Measurements from ENCODE around the gene GLIS1. TPM values are rescaled to one million over a fixed set of nuclear protein-coding genes. Genes with fewer than 3 reads are reported as not detected.

GLIS1 gene
- total RNA-seq, 1 experiment from 2014 or later, result 0.39 TPM

GRCh38 chr1:53535226-53535625, 203.7 kb downstream of the GLIS1 start:
- Histone ChIP-seq H2AFZ (ENCODE audit: low read depth, low read length, poor library complexity, severe bottlenecking) (no peak overlapping the region), H3K27me3 (ENCODE audit: insufficient read depth, low read length) (peaks cover 4% of the 10 kb centered on the region; the same call in 1 of the 2 replicates), H3K9me2 (ENCODE audit: insufficient read depth) (no peaks in the 10 kb centered on the region), H3K27ac (ENCODE audit: low read depth, low read length) (no peak overlapping the region), H3K79me2 (ENCODE audit: insufficient read depth, low read length) (no peaks in the 10 kb centered on the region), H3K9me3 (ENCODE audit: control insufficient read depth in 1 of 2, insufficient read depth in 1 of 2, low read depth in 1 of 2, low read length in 2 of 2) (no peaks in the 10 kb centered on the region), H3K9ac (ENCODE audit: low read length) (no peak overlapping the region), H3K4me2 (ENCODE audit: low read length) (no peak overlapping the region), H3K4me3 (replicated peaks in 1 of 2; ENCODE audit: low read depth in 1 of 2, low read length in 2 of 2) (no peak overlapping the region), H4K20me1 (ENCODE audit: insufficient read depth) (no peaks in the 10 kb centered on the region), H3K4me1 (ENCODE audit: control insufficient read depth in 1 of 2, insufficient read depth in 2 of 2, low read length in 2 of 2) (no peaks in the 10 kb centered on the region), H3K36me3 (ENCODE audit: control insufficient read depth in 1 of 2, insufficient read depth in 2 of 2, low read length in 2 of 2) (no peaks in the 10 kb centered on the region)
- intact Hi-C loops (cut with micrococcal nuclease), result no loop called here
- BruUV-seq (replicated peaks), result no TSS peak
- POLR2A ChIA-PET, result no interaction called here
- DNase-seq (ENCODE audit: low read depth, low spot score), result no peak
- no peak for ATAC-seq
- RAD21 ChIA-PET (ENCODE audit: low non-redundant PET in 1 of 2, low total read pairs in 2 of 2, uncharacterized antibody in 2 of 2, unreplicated experiment in 2 of 2), result no interaction called here
- CTCF ChIA-PET, result no interaction called here
- TF ChIP-seq REST (IDR thresholded peaks at IDR 0.05; ENCODE audit: low read depth), result no peak
- TF ChIP-seq MAX (IDR thresholded peaks at IDR 0.05), result no peak
- no peak for TF ChIP-seq YY1 (IDR thresholded peaks at IDR 0.05; ENCODE audit: extremely low read depth, insufficient replicate concordance, low read depth, low read length)
- no peak for TF ChIP-seq ZFX (IDR thresholded peaks at IDR 0.05)
- no peak for TF ChIP-seq EZH2 (IDR thresholded peaks at IDR 0.05)
- TF ChIP-seq FOSL1 (IDR thresholded peaks at IDR 0.05; ENCODE audit: low read depth), result no peak
- no peak for TF ChIP-seq EZH2phosphoT487 (IDR thresholded peaks at IDR 0.05; ENCODE audit: borderline replicate concordance)
- TF ChIP-seq ATF3 (IDR thresholded peaks at IDR 0.05), result no peak
